B cell (primary cell): Measurements from ENCODE around the gene FCN1. TPM values are rescaled to one million over a fixed set of nuclear protein-coding genes. Genes with fewer than 3 reads are reported as not detected.

Experiments
- ATAC-seq: fragments of 200-7000 bp; cut with Tn5 transposase; one replicate; pipeline ENCODE4 v1.10.0; 2021; ENCODE audit warnings: low read depth, mild to moderate bottlenecking, moderate number of reproducible peaks, moderate library complexity
- CTCF ChIA-PET: fragments of 350-600 bp; sonication (Branson Sonifier 250); formaldehyde crosslinking; loops from one replicate; lab custom pipeline; 2021; ENCODE audit warnings: antibody characterized with exemption, inconsistent platforms; lab: Charles Lee
- POLR2A ChIA-PET: fragments of 350-600 bp; sonication (Branson Sonifier 250); formaldehyde crosslinking; loops from one replicate; lab custom pipeline; 2021; ENCODE audit warnings: antibody characterized with exemption; lab: Charles Lee
- DNase-seq: peaks from one replicate; pipeline ENCODE4 v3.0.0; 2013
- H2AFZ ChIP-seq: 2 replicates; pipeline ENCODE4 v1.6.1; 2012; ENCODE audit warnings: mild to moderate bottlenecking, low read depth, low read length; ENCODE audit not compliant: insufficient read depth, poor library complexity, severe bottlenecking
- H3K27ac ChIP-seq, 2 donors: 1 replicate in 1 of 2; 2 replicates in 1 of 2; pipeline ENCODE4 v1.5.1; 2012 to 2013; ENCODE audit warnings: low read length in 2 of 2, mild to moderate bottlenecking in 2 of 2, moderate library complexity in 1 of 2
- H3K27me3 ChIP-seq, 4 experiments: fragments of 200-600 bp in 1 of 4; sonication (generic) in 1 of 4; replicated peaks in 1 of 4; 1 replicate in 2 of 4; 2 replicates in 2 of 4; pipeline versions ENCODE4 v1.6.1 to v1.7.0; 2013 to 2016; ENCODE audit warnings: low read length in 3 of 4, mild to moderate bottlenecking in 2 of 4, mixed read lengths in 1 of 4, moderate library complexity in 1 of 4; ENCODE audit not compliant: insufficient read depth in 4 of 4, control insufficient read depth in 3 of 4; ENCODE audit errors: control extremely low read depth in 1 of 4
- H3K36me3 ChIP-seq, 2 experiments: replicated peaks in 1 of 2; 1 replicate in 1 of 2; 2 replicates in 1 of 2; pipeline versions ENCODE4 v1.6.1 to v1.7.1; 2013; ENCODE audit warnings: low read length in 1 of 2; ENCODE audit not compliant: insufficient read depth in 2 of 2, control insufficient read depth in 1 of 2; ENCODE audit errors: control extremely low read depth in 1 of 2, extremely low read depth in 1 of 2
- H3K4me1 ChIP-seq, 2 donors: fragments of 200-600 bp in 1 of 2; sonication (generic) in 1 of 2; 1 replicate in 1 of 2; 2 replicates in 1 of 2; pipeline versions ENCODE4 v1.5.1 to v1.6.1; 2013 to 2017; ENCODE audit warnings: low read length in 2 of 2; ENCODE audit not compliant: control insufficient read depth in 2 of 2, insufficient read depth in 2 of 2
- H3K4me2 ChIP-seq: replicated peaks from 2 replicates; pipeline ENCODE3; 2012; ENCODE audit warnings: mild to moderate bottlenecking, low read depth, low read length; ENCODE audit not compliant: poor library complexity, severe bottlenecking
- H3K4me3 ChIP-seq, 5 experiments: fragments of 200-600 bp in 1 of 5; sonication (generic) in 1 of 5; 1 replicate in 3 of 5; 2 replicates in 2 of 5; pipeline versions ENCODE4 v1.5.1 to v1.7.0; 2011 to 2016; ENCODE audit warnings: low read length in 4 of 5, mild to moderate bottlenecking in 4 of 5, low read depth in 2 of 5, control low read depth in 1 of 5, moderate library complexity in 1 of 5; ENCODE audit not compliant: insufficient read depth in 1 of 5; ENCODE audit errors: control extremely low read depth in 1 of 5, extremely low read depth in 1 of 5
- H3K79me2 ChIP-seq: fragments of 200-600 bp; sonication (generic); one replicate; pipeline ENCODE4 v1.6.0; 2016; ENCODE audit warnings: low read length; ENCODE audit not compliant: control insufficient read depth, insufficient read depth
- H3K9ac ChIP-seq: fragments of 200-600 bp; sonication (generic); 2 replicates; pipeline ENCODE4 v1.6.1; 2017; ENCODE audit warnings: mild to moderate bottlenecking, low read length, moderate library complexity
- H3K9me3 ChIP-seq, 3 donors: one replicate each; pipeline versions ENCODE4 v1.6.1 to v1.7.1; 2013; ENCODE audit warnings: low read length in 2 of 3; ENCODE audit not compliant: control insufficient read depth in 2 of 3, insufficient read depth in 1 of 3; ENCODE audit errors: control extremely low read depth in 1 of 3
- H4K20me1 ChIP-seq: 2 replicates; pipeline ENCODE4 v1.6.0; 2012; ENCODE audit warnings: mild to moderate bottlenecking, low read length; ENCODE audit not compliant: insufficient read depth, control insufficient read depth, poor library complexity, severe bottlenecking
- H3K27ac Mint-ChIP-seq: one replicate; pipeline ENCODE4 v1.8.0; 2021; ENCODE audit warnings: mixed read lengths
- H3K27me3 Mint-ChIP-seq: one replicate; pipeline ENCODE4 v1.8.0; 2021; ENCODE audit warnings: mixed read lengths
- H3K4me1 Mint-ChIP-seq: one replicate; pipeline ENCODE4 v1.8.0; 2021; ENCODE audit warnings: mixed read lengths
- H3K4me3 Mint-ChIP-seq: one replicate; pipeline ENCODE4 v1.8.0; 2021; ENCODE audit warnings: mixed read lengths
- H3K9me3 Mint-ChIP-seq: one replicate; pipeline ENCODE4 v1.8.0; 2022; ENCODE audit warnings: mixed read lengths; ENCODE audit not compliant: insufficient read depth
- EZH2 ChIP-seq: IDR thresholded peaks from 2 replicates; pipeline ENCODE4 v1.6.1; 2012; ENCODE audit warnings: borderline replicate concordance, low read depth, mild to moderate bottlenecking, moderate library complexity, low read length; ENCODE audit not compliant: insufficient read depth, poor library complexity, severe bottlenecking
- WGBS: methylation state at CpG from one replicate; pipeline ENCODE4 v1.1.5; 2013; ENCODE audit warnings: missing lambda C conversion rate; ENCODE audit not compliant: insufficient coverage; 5-methylcytosine and 5-hydroxymethylcytosine counted together
- intact Hi-C: fragments of 100-400 bp; cut with micrococcal nuclease; formaldehyde crosslinking; loops from one replicate; pipeline ENCODE4 v1.10.0; 2022
- polyA plus RNA-seq: library from polyadenylated mRNA; depleted of rRNA; stranded (reverse); fragments of >200 nt; gene quantifications from 2 replicates; pipeline ENCODE4 v1.2.3, GENCODE V29; 2012
- total RNA-seq, 2 donors: library from RNA; stranded (reverse); fragments of 120-200 nt in 1 of 2; gene quantifications; 1 replicate in 1 of 2; 2 replicates in 1 of 2; pipeline versions ENCODE4 v1.2.3 to v1.2.4, GENCODE V29; 2013 to 2022
- TF ChIP-seq, protein P1 (sequence below): fragments of 200-600 bp; IDR thresholded peaks from one replicate; pipeline ENCODE4 v1.8.0; 2022; ENCODE audit warnings: antibody characterized with exemption, mild to moderate bottlenecking

The FCN1 gene
- total and polyA plus RNA-seq, 2 donors (not counting 1 experiment from before 2014, with no cell fraction given), result 2.2 to 20.6 TPM

DNA sequence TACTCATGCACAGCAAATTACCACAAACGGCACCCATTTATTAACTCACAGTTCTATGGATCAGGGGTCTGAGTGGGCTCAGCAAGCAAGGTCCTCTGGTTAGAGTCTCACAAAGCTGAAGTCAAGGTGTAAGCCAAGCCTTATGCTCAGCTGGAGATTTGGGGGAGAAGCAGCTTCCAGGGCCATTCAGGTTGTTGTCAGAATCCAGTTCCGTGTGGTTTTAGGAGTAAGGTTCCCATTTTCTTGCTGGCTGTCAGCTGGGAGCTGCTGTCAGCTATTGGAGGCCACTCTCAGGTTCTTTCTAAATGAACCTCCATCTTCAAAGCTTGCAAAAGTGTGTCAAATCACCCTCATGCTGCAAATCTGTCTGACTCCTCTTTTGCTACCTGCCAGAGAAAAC, 19.4 kb downstream of the FCN1 start:
- Histone ChIP-seq H2AFZ (no peak overlapping the region), H3K27ac (no peak overlapping the region), H4K20me1 (no peaks in the 10 kb centered on the region), H3K4me2 (no peak overlapping the region), H3K4me3 (no peak overlapping the region), H3K9me3 (peaks cover 0 to 16% (median 15%) of the 10 kb centered on the region in 3 donors), H3K9ac (no peak overlapping the region), H3K79me2 (no peaks in the 10 kb centered on the region), H3K4me1 (no peaks in the 10 kb centered on the region), H3K27me3 (peaks cover 0 to 10% (median 5%) of the 10 kb centered on the region in 4 experiments), H3K36me3 (no peaks in the 10 kb centered on the region)
- no peaks in the 10 kb centered on the region for H3K4me1 Mint-ChIP-seq
- intact Hi-C loops, result no loop called here
- DNase-seq (no peak), ATAC-seq (no peak)
- no peak for TF ChIP-seq EZH2
- TF ChIP-seq, protein P1, sequence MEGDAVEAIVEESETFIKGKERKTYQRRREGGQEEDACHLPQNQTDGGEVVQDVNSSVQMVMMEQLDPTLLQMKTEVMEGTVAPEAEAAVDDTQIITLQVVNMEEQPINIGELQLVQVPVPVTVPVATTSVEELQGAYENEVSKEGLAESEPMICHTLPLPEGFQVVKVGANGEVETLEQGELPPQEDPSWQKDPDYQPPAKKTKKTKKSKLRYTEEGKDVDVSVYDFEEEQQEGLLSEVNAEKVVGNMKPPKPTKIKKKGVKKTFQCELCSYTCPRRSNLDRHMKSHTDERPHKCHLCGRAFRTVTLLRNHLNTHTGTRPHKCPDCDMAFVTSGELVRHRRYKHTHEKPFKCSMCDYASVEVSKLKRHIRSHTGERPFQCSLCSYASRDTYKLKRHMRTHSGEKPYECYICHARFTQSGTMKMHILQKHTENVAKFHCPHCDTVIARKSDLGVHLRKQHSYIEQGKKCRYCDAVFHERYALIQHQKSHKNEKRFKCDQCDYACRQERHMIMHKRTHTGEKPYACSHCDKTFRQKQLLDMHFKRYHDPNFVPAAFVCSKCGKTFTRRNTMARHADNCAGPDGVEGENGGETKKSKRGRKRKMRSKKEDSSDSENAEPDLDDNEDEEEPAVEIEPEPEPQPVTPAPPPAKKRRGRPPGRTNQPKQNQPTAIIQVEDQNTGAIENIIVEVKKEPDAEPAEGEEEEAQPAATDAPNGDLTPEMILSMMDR, result no peak
- peaks cover 8% of the 10 kb centered on the region for H3K9me3 Mint-ChIP-seq
- no peak overlapping the region for H3K27ac Mint-ChIP-seq
- H3K4me3 Mint-ChIP-seq, result no peak overlapping the region
- CTCF ChIA-PET, result no interaction called here
- POLR2A ChIA-PET, result no interaction called here
- 0% methylated on average over 1 of the region's 2 CpGs for WGBS
- peaks cover 28% of the 10 kb centered on the region for H3K27me3 Mint-ChIP-seq

DNA sequence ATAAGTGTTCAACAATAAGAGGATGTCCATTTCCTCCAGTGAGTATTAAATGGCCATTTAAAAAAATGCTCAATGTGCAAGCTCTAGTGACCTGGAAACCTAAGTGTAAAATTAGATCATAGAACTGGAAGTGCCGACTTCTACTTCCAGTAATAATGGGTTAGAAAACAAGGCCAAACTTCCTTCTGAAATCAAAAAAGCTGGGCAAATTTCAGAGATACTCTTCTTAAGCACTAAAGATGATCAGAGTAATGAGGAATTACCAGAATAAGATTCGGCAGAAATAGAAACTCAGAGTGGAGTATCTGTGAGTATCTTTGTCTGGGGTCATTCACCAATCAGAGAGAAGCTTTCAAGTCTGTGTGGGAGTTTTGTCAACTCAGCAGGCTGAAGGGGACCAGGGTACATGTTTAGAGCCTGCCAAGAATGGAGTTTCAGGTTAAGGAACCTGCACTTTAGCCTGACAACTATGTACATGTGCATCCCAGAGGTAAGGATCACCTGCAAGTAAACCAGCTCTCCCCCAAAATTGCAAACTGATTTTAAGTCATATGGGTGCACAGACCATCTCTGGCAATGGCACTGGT, 20.0 kb downstream of the FCN1 start:
- Mint-ChIP-seq H3K27me3 (peaks cover 29% of the 10 kb centered on the region), H3K4me3 (no peak overlapping the region), H3K27ac (no peak overlapping the region), H3K4me1 (no peaks in the 10 kb centered on the region), H3K9me3 (peaks cover 8% of the 10 kb centered on the region)
- no peak for DNase-seq
- Histone ChIP-seq H2AFZ (no peak overlapping the region), H3K79me2 (no peaks in the 10 kb centered on the region), H3K4me2 (no peak overlapping the region), H3K9me3 (peaks cover 0 to 16% (median 15%) of the 10 kb centered on the region in 3 donors), H3K36me3 (no peaks in the 10 kb centered on the region), H4K20me1 (no peaks in the 10 kb centered on the region), H3K27ac (no peak overlapping the region), H3K4me3 (no peak overlapping the region), H3K27me3 (peaks cover 0 to 11% (median 5%) of the 10 kb centered on the region in 4 experiments), H3K4me1 (no peaks in the 10 kb centered on the region), H3K9ac (no peak overlapping the region)
- WGBS, result no CpG with 5 or more reads among the region's 2 CpGs
- no peak for ATAC-seq
- POLR2A ChIA-PET, result no interaction called here
- intact Hi-C loops, result no loop called here
- CTCF ChIA-PET, result no interaction called here
- no peak for TF ChIP-seq EZH2
- TF ChIP-seq, protein P1, result no peak
